A673 (cell line): ENCODE data around the gene NHLH2. TPM values are rescaled to one million over a fixed set of nuclear protein-coding genes. Genes with fewer than 3 reads are reported as not detected.

Source experiments
- BruUV-seq: library from RNA; stranded (reverse); fragments of 400-500 nt; replicated peaks from 2 replicates; lab custom pipeline; 2021; lab: Mats Ljungman, UMichigan
- CTCF ChIA-PET: fragments of 300-600 bp; sonication (Branson Sonifier 250); formaldehyde crosslinking; loops from one replicate; lab custom pipeline; 2022; ENCODE audit warnings: antibody characterized with exemption; lab: Charles Lee
- POLR2A ChIA-PET: fragments of 300-600 bp; sonication (Branson Sonifier 250); formaldehyde crosslinking; loops from one replicate; lab custom pipeline; 2022; ENCODE audit warnings: antibody characterized with exemption; ENCODE audit not compliant: low non-redundant PET; lab: Charles Lee
- DNase-seq: peaks from one replicate; pipeline ENCODE4 v3.0.0-alpha.2; 2015; ENCODE audit warnings: low spot score
- H3K27ac ChIP-seq: fragments of 200-600 bp; sonication (generic); 2 replicates; pipeline ENCODE4 v1.5.1; 2016; ENCODE audit warnings: mixed run types, low read depth, mild to moderate bottlenecking, mixed read lengths, antibody characterized with exemption, low read length; ENCODE audit not compliant: poor library complexity, severe bottlenecking
- H3K27me3 ChIP-seq: fragments of 200-600 bp; sonication (generic); replicated peaks from 2 replicates; pipeline ENCODE4 v1.6.1; 2017; ENCODE audit warnings: mixed run types, low read depth, mild to moderate bottlenecking, mixed read lengths, antibody characterized with exemption, low read length; ENCODE audit not compliant: insufficient read depth, poor library complexity
- H3K36me3 ChIP-seq: fragments of 200-600 bp; sonication (generic); 2 replicates; pipeline ENCODE4 v1.6.1; 2016; ENCODE audit warnings: mixed run types, mild to moderate bottlenecking, mixed read lengths, antibody characterized with exemption, low read length; ENCODE audit not compliant: insufficient read depth, poor library complexity, severe bottlenecking
- H3K4me1 ChIP-seq: fragments of 200-600 bp; sonication (generic); 2 replicates; pipeline ENCODE4 v1.6.1; 2017; ENCODE audit warnings: mixed run types, mild to moderate bottlenecking, mixed read lengths, antibody characterized with exemption, low read length; ENCODE audit not compliant: insufficient read depth, poor library complexity, severe bottlenecking
- H3K4me3 ChIP-seq: fragments of 200-600 bp; sonication (generic); 2 replicates; pipeline ENCODE4 v1.5.1; 2016; ENCODE audit warnings: low read depth, mixed run types, mild to moderate bottlenecking, mixed read lengths, low read length; ENCODE audit not compliant: poor library complexity, severe bottlenecking
- H3K9me3 ChIP-seq: fragments of 200-600 bp; sonication (generic); 2 replicates; pipeline ENCODE4 v1.6.1; 2016; ENCODE audit warnings: mixed run types, low read depth, mild to moderate bottlenecking, mixed read lengths, antibody characterized with exemption, low read length; ENCODE audit not compliant: poor library complexity, severe bottlenecking
- EZH2 ChIP-seq: fragments of 200-600 bp; sonication (generic); IDR thresholded peaks from 2 replicates; pipeline ENCODE4 v1.6.1; 2017; ENCODE audit warnings: borderline replicate concordance, low read depth, mild to moderate bottlenecking, mixed read lengths, antibody characterized with exemption, low read length; ENCODE audit not compliant: poor library complexity, severe bottlenecking
- intact Hi-C: fragments of 100-400 bp; cut with micrococcal nuclease; formaldehyde crosslinking; loops from one replicate; pipeline ENCODE4 v1.10.0; 2022; ENCODE audit not compliant: unreplicated experiment
- total RNA-seq: library from RNA; stranded (reverse); gene quantifications from 2 replicates; pipeline ENCODE4 v1.2.3, GENCODE V29; 2021
- TF ChIP-seq, protein P1 (sequence below): fragments of 300-800, 200-600 bp; sonication (generic); conservative IDR thresholded peaks from 2 replicates; pipeline ENCODE4 v1.5.1; 2017; ENCODE audit warnings: low read depth, mild to moderate bottlenecking, antibody characterized with exemption, low read length, moderate library complexity, mixed read lengths

The NHLH2 gene
- total RNA-seq, 1 experiment from 2014 or later = not detected

DNA sequence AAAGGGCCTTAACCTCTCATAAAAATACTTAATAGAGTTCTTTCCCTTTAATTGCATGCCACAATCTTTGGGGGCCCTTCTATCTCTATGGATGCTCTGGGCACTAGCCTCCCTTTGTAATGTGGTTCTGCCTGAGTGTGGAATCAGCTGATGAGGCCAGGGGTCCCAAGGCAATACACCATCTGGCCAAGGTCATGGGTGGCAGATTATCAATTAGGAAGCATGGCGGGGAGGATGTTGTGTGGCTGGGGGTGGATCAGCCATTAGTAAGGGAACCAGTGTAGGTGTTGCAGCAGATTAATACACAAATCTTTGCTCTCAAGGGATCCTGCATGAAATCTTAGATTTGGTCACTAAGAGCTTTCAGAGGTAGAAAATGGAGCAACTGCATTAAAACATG, 35.3 kb downstream of the NHLH2 start:
- no peak for DNase-seq
- no peak overlapping the region for H3K4me3 ChIP-seq
- BruUV-seq = no TSS peak
- H3K9me3 ChIP-seq = no peaks in the 10 kb centered on the region
- intact Hi-C loops = loop anchor here (5.0 kb wide), 1 partner anchor 692 kb away; no protein-coding TSS in a partner anchor
- H3K4me1 ChIP-seq = no peaks in the 10 kb centered on the region
- CTCF ChIA-PET = no interaction called here
- H3K27me3 ChIP-seq = no peaks in the 10 kb centered on the region
- POLR2A ChIA-PET = no interaction called here
- no peak overlapping the region for H3K27ac ChIP-seq
- H3K36me3 ChIP-seq = no peaks in the 10 kb centered on the region
- no peak for TF ChIP-seq EZH2
- TF ChIP-seq, protein P1, sequence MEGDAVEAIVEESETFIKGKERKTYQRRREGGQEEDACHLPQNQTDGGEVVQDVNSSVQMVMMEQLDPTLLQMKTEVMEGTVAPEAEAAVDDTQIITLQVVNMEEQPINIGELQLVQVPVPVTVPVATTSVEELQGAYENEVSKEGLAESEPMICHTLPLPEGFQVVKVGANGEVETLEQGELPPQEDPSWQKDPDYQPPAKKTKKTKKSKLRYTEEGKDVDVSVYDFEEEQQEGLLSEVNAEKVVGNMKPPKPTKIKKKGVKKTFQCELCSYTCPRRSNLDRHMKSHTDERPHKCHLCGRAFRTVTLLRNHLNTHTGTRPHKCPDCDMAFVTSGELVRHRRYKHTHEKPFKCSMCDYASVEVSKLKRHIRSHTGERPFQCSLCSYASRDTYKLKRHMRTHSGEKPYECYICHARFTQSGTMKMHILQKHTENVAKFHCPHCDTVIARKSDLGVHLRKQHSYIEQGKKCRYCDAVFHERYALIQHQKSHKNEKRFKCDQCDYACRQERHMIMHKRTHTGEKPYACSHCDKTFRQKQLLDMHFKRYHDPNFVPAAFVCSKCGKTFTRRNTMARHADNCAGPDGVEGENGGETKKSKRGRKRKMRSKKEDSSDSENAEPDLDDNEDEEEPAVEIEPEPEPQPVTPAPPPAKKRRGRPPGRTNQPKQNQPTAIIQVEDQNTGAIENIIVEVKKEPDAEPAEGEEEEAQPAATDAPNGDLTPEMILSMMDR = no peak

DNA sequence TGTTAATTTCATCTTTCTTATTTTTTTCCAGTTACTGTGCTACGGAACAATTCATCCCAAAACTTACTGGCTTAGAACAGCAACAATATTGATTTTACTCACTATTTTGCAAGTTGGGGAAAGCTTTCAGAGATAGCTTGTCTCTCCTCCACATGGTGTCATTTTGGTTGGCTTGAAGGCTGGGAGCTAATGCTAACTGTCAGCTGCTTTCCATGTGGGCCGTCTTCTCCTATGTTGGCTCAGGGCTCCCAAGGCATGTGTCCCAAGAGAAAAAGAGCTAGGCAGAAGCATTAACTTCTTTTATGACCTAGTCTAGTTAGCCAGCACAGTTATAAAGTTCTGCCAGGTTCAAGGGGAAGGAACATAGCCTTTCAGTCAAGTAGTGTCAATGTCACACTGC, 38.5 kb downstream of the NHLH2 start:
- Histone ChIP-seq H3K4me1 (no peaks in the 10 kb centered on the region), H3K36me3 (no peaks in the 10 kb centered on the region), H3K4me3 (no peak overlapping the region), H3K27me3 (no peaks in the 10 kb centered on the region), H3K9me3 (no peaks in the 10 kb centered on the region), H3K27ac (no peak overlapping the region)
- ChIA-PET CTCF (no interaction called here), POLR2A (no interaction called here)
- intact Hi-C loops = no loop called here
- TF ChIP-seq EZH2 = no peak
- TF ChIP-seq, protein P1 = no peak
- DNase-seq = no peak
- no TSS peak for BruUV-seq

DNA sequence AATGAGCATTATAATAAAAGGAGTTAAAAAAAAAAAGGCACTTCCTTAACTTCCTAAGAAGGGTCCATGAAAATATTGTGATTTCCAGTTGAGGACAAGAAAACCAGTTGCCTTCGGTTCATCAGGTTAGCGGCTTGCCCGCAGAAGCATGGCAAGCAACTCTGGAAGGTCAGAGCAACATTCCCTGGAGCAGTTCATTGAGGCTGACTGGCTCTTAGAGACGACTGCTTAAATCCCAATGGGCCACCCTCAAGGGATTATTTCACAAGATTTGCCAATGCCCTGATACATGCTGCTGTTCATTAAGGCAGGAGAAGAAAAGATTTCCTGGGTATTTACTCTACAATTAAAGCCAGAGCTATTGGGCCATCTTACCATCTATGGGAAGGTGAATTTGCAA, 43.4 kb downstream of the NHLH2 start:
- intact Hi-C loops = no loop called here
- Histone ChIP-seq H3K27ac (no peak overlapping the region), H3K4me3 (no peak overlapping the region), H3K27me3 (no peaks in the 10 kb centered on the region), H3K9me3 (no peaks in the 10 kb centered on the region), H3K36me3 (no peaks in the 10 kb centered on the region), H3K4me1 (no peaks in the 10 kb centered on the region)
- TF ChIP-seq EZH2 = no peak
- TF ChIP-seq, protein P1 = no peak
- ChIA-PET CTCF (no interaction called here), POLR2A (no interaction called here)
- BruUV-seq = no TSS peak
- peak; percentile 15 for DNase-seq
